DOHH2 (cell line): ENCODE results near the gene CCDC8.
"Not testable (repeated sequence)": the region's sequence is repeated elsewhere in the genome, so short reads cannot be mapped to it uniquely, and the experiment has no call there.

ENCODE experiments used
- H3F3A ChIP-seq: fragments of 200-600 bp; sonication (generic), shearing (Covaris generic); 2 replicates; pipeline ENCODE4 v1.6.0; 2016; ENCODE audit warnings: antibody characterized with exemption, mild to moderate bottlenecking; ENCODE audit not compliant: control insufficient read depth, insufficient read depth
- H3K27ac ChIP-seq: fragments of 200-600 bp; sonication (generic); 2 replicates; pipeline ENCODE4 v1.5.1; 2014; ENCODE audit warnings: low read depth, mild to moderate bottlenecking, low read length, moderate library complexity
- H3K27me3 ChIP-seq: fragments of 200-600 bp; sonication (generic); 2 replicates; pipeline ENCODE4 v1.6.1; 2014; ENCODE audit warnings: mild to moderate bottlenecking, low read length, mixed read lengths; ENCODE audit not compliant: control insufficient read depth
- H3K36me3 ChIP-seq: fragments of 200-600 bp; sonication (generic); 2 replicates; pipeline ENCODE4 v1.6.1; 2014; ENCODE audit warnings: mild to moderate bottlenecking, low read length, moderate library complexity, mixed read lengths; ENCODE audit not compliant: control insufficient read depth
- H3K4me1 ChIP-seq: fragments of 200-600 bp; sonication (generic); 2 replicates; pipeline ENCODE4 v1.6.1; 2014; ENCODE audit warnings: mild to moderate bottlenecking, low read length, mixed read lengths; ENCODE audit not compliant: control insufficient read depth
- H3K4me2 ChIP-seq: fragments of 200-600 bp; sonication (generic); 2 replicates; pipeline ENCODE4 v1.6.0; 2014; ENCODE audit warnings: mild to moderate bottlenecking, low read length, moderate library complexity
- H3K4me3 ChIP-seq: fragments of 200-600 bp; sonication (generic); 2 replicates; pipeline ENCODE4 v1.5.1; 2014; ENCODE audit warnings: mild to moderate bottlenecking, low read length, mixed read lengths
- H3K79me2 ChIP-seq: fragments of 200-600 bp; sonication (generic); 2 replicates; pipeline ENCODE4 v1.6.1; 2014; ENCODE audit warnings: mild to moderate bottlenecking, low read length, mixed read lengths; ENCODE audit not compliant: control insufficient read depth
- H3K9me2 ChIP-seq: fragments of 200-600 bp; sonication (generic); replicated peaks from 2 replicates; pipeline ENCODE4 v1.6.1; 2014; ENCODE audit warnings: mild to moderate bottlenecking, low read length, mixed read lengths; ENCODE audit not compliant: control insufficient read depth
- H3K9me3 ChIP-seq: fragments of 200-600 bp; sonication (generic); 2 replicates; pipeline ENCODE4 v1.6.1; 2014; ENCODE audit warnings: antibody characterized with exemption, low read length, mixed read lengths; ENCODE audit not compliant: control insufficient read depth, insufficient read depth
- H4K20me1 ChIP-seq: fragments of 200-600 bp; sonication (generic); 2 replicates; pipeline ENCODE4 v1.6.0; 2014; ENCODE audit warnings: low read depth, mild to moderate bottlenecking, antibody characterized with exemption, low read length, moderate library complexity; ENCODE audit not compliant: control insufficient read depth, insufficient read depth
- CTCF ChIP-seq: fragments of 200-600 bp; sonication (generic); IDR thresholded peaks from one replicate; pipeline ENCODE4 v1.5.1; 2014; ENCODE audit warnings: antibody characterized with exemption, mild to moderate bottlenecking, low read depth, low read length; ENCODE audit not compliant: poor library complexity, severe bottlenecking
- EZH2phosphoT487 ChIP-seq: fragments of 200-600 bp; sonication (generic); IDR thresholded peaks from 2 replicates; pipeline ENCODE4 v1.6.1; 2017; ENCODE audit warnings: borderline replicate concordance, mild to moderate bottlenecking, antibody characterized with exemption, low read length, moderate library complexity, mixed read lengths

CCDC8 gene

GRCh38 chr19:46423188-46423587 is 9.8 kb upstream of the CCDC8 start:
- Histone ChIP-seq H3K36me3 (no peaks in the 10 kb centered on the region), H3K79me2 (no peaks in the 10 kb centered on the region), H3K4me2 (no peak overlapping the region), H3K4me1 (peaks cover 18% of the 10 kb centered on the region), H3K9me3 (no peaks in the 10 kb centered on the region), H3K4me3 (no peak overlapping the region), H3K9me2 (no peaks in the 10 kb centered on the region), H3F3A (no peaks in the 10 kb centered on the region), H3K27ac (no peak overlapping the region), H4K20me1 (no peaks in the 10 kb centered on the region), H3K27me3 (peaks cover 31% of the 10 kb centered on the region)
- TF ChIP-seq EZH2phosphoT487 (no peak), CTCF (no peak)

- H3F3A ChIP-seq, result no peaks in the 10 kb centered on the region
- peaks cover 22% of the 10 kb centered on the region for H3K4me1 ChIP-seq
- peaks cover 25% of the 10 kb centered on the region for H3K27me3 ChIP-seq
- no peak overlapping the region for H3K4me2 ChIP-seq
- no peaks in the 10 kb centered on the region for H4K20me1 ChIP-seq
- no peaks in the 10 kb centered on the region for H3K9me2 ChIP-seq
- no peak overlapping the region for H3K27ac ChIP-seq
- TF ChIP-seq CTCF (no peak), EZH2phosphoT487 (no peak)
- H3K4me3 ChIP-seq, result no peak overlapping the region
- no peaks in the 10 kb centered on the region for H3K36me3 ChIP-seq
- no peaks in the 10 kb centered on the region for H3K79me2 ChIP-seq
- no peaks in the 10 kb centered on the region for H3K9me3 ChIP-seq
These were observed 9.0 kb upstream of the CCDC8 start for GRCh38 chr19:46422344-46422743.

- H3K9me2 ChIP-seq, result no peaks in the 10 kb centered on the region
- H3K4me3 ChIP-seq, result no peak overlapping the region
- H3K4me2 ChIP-seq, result no peak overlapping the region
- no peak for TF ChIP-seq CTCF
- TF ChIP-seq EZH2phosphoT487, result no peak
- peaks cover 6% of the 10 kb centered on the region; the same call in 1 of the 2 replicates for H3K27me3 ChIP-seq
- no peak overlapping the region for H3K27ac ChIP-seq
- H3K9me3 ChIP-seq, result no peaks in the 10 kb centered on the region
- H3K4me1 ChIP-seq, result peaks cover 24% of the 10 kb centered on the region
- H4K20me1 ChIP-seq, result no peaks in the 10 kb centered on the region
- no peaks in the 10 kb centered on the region for H3F3A ChIP-seq
- H3K36me3 ChIP-seq, result no peaks in the 10 kb centered on the region
- H3K79me2 ChIP-seq, result no peaks in the 10 kb centered on the region
These were observed 6.7 kb upstream of the CCDC8 start for GRCh38 chr19:46420056-46420455.

GRCh38 chr19:46415804-46416709 is 2.7 kb upstream of the CCDC8 start:
- H3K27ac ChIP-seq, H4K20me1 ChIP-seq, H3K9me2 ChIP-seq, H3K27me3 ChIP-seq, H3K79me2 ChIP-seq, H3K36me3 ChIP-seq, H3F3A ChIP-seq, H3K9me3 ChIP-seq: not testable (repeated sequence)
- peaks cover 24% of the 10 kb centered on the region for H3K4me1 ChIP-seq
- peak overlapping the region; percentile 12 for H3K4me3 ChIP-seq
- H3K4me2 ChIP-seq, result peak overlapping the region; percentile 56

GRCh38 chr19:46414899-46415298 is 1.5 kb upstream of the CCDC8 start:
- H3K36me3 ChIP-seq, H3K27me3 ChIP-seq, H3K4me3 ChIP-seq, H3K27ac ChIP-seq, H3K79me2 ChIP-seq, H3K9me3 ChIP-seq, H3K9me2 ChIP-seq, H4K20me1 ChIP-seq, H3F3A ChIP-seq, H3K4me2 ChIP-seq: not testable (repeated sequence)
- peaks cover 20% of the 10 kb centered on the region for H3K4me1 ChIP-seq
